TTC549 (cell line): ENCODE measurements around the gene GOLGB1.
"Not testable (repeated sequence)": the region's sequence is repeated elsewhere in the genome, so short reads cannot be mapped to it uniquely, and the experiment has no call there.

ENCODE experiments used
- FAIRE-seq: peaks from 2 replicates; lab custom pipeline; 2012; peaks lifted over from hg19 to GRCh38; lab: Jason Lieb, UNC

The GOLGB1 gene

GRCh38 chr3:121690777-121691405 is 58.6 kb downstream of the GOLGB1 start:
- FAIRE-seq, result no peak

DNA sequence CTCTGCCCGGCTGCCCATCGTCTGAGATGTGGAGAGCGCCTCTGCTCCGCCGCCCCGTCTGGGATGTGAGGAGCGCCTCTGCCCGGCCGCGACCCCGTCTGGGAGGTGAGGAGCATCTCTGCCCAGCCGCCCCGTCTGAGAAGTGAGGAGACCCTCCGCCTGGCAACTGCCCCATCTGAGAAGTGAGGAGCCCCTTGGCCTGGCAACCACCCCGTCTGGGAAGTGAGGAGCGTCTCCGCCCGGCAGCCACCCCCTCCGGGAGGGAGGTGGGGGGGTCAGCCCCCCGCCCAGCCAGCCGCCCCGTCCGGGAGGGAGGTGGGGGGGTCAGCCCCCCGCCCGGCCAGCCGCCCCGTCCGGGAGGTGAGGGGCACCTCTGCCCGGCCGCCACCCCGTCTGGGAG is 60.8 kb downstream of the GOLGB1 start:
- FAIRE-seq, result not testable (repeated sequence)

DNA sequence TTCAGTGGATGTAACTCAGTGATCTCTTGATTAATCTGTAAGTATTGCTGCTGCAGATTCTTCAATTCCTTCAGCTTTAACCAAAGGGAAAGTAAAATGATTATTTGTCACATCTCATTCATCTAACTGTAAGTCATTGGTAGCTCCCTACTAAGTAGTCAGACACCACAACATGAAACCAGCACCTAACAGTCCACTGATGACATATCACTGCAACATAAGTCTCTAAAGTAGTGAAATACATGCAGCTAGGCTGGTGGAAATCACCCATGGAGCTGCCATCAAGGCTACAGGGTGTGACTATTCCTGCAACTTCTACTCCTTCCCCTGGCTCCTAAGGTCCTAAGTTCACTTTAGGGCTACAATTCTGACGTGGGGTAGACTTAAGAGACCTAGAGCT is 67.7 kb downstream of the GOLGB1 start:
- no peak for FAIRE-seq

DNA sequence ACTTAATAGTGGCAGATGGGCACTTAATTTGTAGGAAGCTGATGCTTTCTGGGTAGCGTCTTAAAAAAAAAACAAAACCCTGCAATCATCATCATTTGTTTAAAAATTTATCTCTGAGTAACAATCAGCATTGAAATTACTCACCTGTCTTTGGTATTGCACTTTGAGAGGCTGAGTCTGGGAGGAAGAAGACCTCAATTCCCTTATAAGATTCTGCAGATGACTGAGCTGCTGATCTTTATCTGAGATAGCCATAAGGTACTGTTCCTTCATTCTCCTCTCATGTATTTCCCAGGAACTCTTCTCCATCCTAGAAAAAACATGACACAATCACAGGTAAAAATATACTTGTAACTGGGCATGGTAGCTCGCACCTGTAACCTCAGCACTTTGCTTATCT is 72.4 kb downstream of the GOLGB1 start:
- no peak for FAIRE-seq

DNA sequence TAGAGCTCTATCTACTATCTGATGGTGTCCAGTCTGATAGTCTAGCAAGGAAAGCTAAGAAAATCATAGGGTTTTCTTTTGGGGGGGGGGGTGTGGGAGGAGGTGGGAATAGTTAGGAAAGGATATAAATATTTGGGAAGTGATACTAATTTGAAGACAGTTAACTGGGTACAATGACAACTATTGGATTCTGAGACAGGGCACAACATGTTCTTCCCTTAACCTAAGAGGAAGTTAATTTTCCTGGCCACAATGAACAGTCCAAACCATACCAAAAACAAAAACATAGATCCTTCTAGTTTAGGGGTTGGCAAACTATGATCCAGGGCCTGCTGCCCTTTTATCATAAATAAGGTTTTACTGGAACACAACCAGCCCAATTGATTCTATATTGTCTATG is 78.9 kb downstream of the GOLGB1 start:
- FAIRE-seq, result no peak

DNA sequence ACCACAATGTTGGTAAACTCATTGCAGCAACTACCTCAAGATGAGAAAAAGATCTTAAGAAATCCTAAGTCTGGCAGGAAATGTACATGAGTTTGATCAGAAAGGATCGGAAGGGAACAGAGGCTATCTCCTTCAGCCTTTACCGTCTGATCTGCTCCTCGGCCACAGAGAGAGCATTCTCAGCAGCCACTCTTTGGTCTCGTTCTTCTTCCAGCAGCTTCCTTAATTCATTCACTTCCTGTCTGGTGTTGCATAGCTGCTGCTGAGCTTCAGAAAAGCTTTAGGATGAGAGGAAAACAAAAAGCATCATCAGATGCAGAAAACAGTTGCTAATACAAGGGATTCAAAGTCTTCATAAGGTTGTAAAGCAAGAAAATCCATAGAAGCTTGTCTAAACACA is 82.2 kb downstream of the GOLGB1 start:
- FAIRE-seq, result no peak

GRCh38 chr3:121665488-121665887 is 84.1 kb downstream of the GOLGB1 start:
- FAIRE-seq, result no peak

- no peak for FAIRE-seq
These were observed 86.2 kb downstream of the GOLGB1 start for GRCh38 chr3:121663171-121663847.

DNA sequence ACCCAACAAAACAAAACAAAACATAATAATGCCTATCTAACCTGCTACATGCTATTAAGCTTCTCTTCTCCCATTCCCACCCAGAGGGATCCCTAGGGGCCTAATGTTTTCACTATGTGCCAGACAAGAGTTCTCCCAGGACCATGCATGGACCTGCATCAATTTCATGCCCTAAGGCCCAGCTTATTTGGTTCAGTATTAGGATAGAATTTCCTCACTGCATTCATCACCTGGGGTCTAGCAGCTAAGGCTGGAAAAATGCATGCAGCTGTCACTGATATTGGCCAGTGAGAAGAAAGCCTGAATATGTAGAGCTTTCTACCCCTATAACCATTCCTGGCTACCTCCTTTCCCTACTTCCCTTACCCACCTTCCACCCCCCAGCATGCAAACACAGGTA is 86.8 kb downstream of the GOLGB1 start:
- no peak for FAIRE-seq

GRCh38 chr3:121661376-121661775 is 88.2 kb downstream of the GOLGB1 start:
- FAIRE-seq, result no peak

DNA sequence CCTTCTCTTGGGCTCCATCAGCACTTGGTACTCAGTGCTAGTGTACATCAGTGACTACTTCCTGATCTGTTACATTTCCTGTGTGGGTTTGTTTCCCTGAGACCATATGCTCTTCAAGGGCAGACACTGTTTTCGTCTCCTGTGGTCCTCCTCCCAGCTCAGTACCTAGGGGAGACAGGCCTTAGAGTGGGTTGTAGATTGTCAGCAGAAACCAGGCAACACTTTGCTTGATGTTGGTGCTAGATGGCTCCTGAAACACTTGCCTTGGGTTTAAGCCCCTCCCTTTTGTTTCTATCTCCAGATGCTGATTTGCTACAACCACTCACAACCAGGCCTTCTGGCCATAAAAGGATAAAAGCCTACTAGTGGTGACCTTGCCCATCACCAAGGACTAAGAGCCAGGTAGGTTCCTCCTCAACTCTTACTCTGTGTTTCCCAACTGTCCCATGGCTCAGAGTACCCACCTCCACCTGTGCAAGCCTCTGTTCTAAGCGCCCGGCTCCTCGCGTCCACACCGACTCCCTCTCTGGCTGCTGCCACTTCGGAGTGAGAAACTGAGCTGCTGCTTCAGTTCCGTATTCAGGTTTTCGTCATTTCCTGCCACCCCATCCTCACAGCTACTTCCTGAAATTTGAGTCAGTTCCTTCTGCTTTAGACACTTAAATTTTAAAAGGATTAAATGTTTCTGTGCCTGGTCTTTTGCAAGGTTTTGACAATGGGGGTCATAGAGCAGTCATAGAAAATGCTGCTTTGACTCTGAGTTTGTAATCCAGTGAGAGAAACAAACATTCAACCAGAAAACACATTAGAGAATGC is 89.0 kb downstream of the GOLGB1 start, which contains the start of gene HCLS1:
TSS of gene HCLS1 (minus strand) at position 548 of the 816 bp plus-strand sequence. CDS start 2,556 bp downstream, outside the sequence.
- FAIRE-seq, result no peak

GRCh38 chr3:121659586-121659985 is 90.0 kb downstream of the GOLGB1 start:
- no peak for FAIRE-seq

- no peak for FAIRE-seq
These were observed 90.7 kb downstream of the GOLGB1 start for GRCh38 chr3:121658716-121659435.

DNA sequence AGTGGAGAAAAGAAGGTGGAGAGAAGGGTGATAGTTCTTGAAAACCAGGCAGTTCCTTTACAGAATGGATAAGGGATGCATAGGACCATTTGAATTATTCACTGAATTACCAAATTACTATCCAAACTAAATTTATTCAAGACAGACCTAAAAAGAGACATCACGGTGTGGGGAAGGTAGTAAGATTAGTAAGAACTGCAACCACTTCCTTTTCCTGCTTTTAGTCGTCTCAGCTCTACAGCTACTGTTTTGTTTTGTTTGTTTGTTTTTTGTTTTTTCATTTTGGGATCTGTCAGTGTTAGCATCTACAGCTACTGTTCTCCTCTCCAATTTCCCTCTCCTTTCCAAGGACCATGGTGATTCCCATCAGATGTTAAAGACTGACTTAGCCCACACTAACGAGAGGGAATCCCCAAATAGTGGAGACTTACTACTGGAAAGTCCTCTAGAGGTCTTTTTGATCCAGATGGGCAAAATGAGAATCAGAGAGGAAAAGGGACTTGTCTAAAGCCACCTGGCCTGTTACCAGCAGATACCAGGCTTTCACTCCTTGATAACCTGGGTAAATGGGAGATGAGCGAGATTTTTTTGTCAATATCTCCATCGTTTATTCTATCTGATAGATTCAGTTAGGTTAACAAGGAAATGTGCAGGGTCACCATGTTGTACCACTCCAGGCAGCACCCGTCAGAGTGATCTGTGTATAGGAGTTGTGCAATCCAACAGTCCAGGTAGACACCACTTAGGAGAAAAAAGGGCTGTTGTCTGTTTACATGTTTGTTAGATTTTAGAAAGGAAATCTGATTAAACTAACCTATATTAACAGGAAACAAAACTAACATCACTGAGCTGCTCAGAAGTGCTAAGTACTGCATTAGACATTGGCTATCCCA is 94.8 kb downstream of the GOLGB1 start:
- no peak for FAIRE-seq

DNA sequence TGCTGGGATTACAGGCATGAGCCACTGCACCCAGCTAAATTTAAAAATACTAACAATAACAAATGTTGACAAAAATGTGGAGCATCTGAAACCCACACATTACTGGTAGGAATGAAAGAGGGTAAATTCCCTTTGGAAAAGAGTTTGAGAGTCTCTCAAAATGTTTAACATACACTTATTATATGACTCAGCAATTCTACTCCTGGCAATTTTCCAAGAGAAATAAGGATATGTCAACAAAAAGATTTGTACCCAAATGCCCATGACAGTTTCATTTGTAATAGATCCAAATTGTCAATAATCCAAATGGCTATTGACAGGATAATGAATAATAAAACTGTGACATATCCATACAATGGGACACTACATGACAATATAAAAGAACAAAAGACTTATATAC is 97.9 kb downstream of the GOLGB1 start:
- FAIRE-seq, result no peak

DNA sequence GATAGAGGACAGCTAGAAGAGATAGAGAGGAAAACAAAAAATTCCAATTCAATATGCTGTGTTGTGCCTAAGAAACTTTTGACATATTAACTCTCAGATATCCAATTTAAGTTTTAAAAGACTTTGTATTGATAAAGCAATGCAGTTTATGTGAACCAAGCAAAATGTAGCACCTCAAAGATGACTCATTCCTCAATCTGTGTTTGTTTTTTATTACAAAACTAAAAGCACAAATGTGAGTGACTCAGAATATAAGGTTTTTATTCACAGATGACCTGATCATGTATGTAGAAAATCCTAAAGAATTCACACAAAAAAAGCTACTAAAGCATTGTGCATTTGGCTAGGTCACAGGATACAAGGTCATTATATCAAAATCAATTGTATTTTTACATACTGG is 99.9 kb downstream of the GOLGB1 start:
- FAIRE-seq, result no peak

DNA sequence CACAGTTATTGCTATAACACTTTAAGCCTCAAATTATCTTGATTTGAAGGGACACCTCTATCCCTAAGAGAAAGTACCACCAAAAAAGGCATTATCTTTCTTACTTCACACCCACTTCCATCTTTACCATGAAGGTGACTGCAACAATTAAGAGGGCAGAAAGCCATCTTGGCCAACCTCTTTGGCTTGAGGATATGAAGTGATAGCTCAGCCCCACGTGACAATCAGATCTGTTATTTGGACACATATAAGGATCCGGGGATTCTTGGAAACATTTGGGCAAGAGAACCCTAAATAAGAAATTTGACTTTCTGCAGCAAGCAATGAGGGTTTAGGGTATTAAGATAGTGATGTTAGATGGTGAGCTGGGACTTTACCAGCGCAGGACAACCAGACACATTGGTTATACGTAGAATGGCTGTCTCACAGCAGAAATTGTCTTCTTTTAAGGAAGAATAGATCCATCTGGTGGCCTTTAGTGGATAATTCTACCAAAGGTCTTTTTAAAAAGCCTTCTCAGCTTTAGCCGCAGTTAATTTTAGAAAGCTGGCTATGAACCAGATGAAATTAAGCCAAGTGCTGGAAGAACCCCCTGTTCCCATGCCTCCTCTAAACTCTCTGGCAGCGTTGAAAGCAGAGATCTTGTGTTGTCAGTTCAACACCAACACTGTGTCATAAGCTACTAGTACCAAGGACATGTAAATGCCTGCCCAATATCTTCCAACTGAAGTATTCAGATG is 101.2 kb downstream of the GOLGB1 start:
- FAIRE-seq, result no peak

DNA sequence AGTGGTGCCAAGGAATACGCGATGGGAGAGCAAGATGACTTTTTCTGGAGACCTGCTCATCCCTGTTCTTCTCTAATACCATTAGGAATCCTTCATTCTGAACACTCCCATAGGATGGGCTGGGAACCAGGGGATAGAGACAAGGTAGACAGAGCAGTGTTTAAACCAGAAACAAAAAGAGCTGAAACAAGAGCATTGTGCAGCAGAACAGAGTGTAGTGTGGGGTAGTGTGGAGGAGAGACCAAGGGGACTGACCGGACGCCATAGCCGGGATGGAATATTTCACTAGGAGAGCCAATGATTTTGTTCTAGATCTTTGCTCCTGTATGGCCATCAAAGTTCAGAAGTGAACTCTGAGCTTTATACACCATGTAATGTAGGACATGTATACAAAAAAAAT is 104.5 kb downstream of the GOLGB1 start:
- no peak for FAIRE-seq

DNA sequence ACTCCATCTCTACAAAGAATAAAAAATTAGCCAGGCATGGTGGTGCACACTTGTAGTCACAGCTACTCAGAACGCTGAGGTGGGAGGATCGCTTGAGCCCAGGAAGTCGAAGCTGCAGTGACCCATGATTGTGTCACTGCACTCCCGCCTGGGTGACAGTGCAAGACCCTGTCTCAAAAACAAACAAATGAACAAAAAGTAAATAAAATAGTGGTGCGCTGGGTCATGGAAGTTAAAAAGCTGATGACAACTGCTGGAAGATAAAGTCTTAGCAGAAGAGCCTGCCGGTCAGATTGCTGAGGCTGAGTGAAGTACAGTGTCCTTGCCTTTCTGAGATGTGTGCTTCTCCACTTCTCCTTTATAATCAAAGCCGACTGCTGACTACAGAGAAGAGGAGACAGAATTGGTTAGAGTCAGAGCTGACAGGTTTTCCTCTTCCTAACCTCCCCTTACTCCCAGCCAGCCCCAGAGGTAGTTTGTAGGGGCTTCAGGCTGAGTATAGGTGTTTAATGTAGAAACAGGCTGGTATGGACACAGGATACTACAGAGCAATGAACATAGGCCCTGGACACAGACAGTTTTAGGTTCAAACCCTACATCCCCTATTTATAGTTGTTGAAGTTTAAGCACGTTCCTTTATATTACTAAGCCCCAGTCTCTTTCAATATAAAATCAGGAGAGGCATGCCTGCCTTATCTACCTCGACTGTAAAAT is 106.8 kb downstream of the GOLGB1 start:
- no peak for FAIRE-seq

DNA sequence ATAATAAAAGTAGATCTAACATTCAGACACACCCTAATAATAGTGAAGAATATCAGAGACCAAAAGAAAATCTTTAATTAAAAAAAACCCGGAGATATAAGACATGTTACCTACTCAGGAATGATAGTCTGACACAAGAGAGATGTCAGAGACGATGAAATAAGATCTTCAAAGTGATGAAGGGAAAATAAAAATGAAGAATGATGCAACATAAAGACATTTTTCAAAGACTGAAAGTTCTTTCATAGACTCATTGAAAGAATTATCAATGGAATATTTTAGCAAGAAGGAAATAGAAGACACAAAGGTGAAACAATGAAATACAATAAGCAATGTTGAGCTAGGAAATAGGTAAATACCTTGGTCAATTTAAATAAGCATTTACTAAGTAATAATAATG is 108.4 kb downstream of the GOLGB1 start:
- no peak for FAIRE-seq
